ENCODE data around the gene LIX1L. TPM values are rescaled to one million over a fixed set of nuclear protein-coding genes. Genes with fewer than 3 reads are reported as not detected.

The LIX1L gene
- total RNA-seq, 1 experiment from 2014 or later = 12.4 TPM

DNA sequence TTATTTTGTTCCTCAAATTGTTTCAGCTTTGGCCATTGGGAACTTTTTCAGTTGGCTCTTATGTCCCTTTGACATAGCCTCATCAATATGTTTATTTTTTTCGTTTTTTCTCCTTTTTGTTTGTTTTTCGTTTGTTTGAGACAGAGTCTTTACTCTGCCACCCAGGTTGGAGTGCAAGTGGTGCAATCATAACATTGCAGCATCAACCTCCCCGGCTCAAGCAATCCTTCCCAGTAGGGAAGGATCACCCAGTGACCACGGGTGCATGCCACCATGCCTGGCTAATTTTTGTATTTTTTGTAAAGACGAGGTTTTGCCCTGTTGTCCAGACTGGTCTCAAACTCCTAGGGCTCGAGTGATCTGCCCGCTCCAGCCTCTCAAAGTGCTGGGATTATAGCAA, 14.8 kb upstream of the LIX1L start:
- ChIA-PET CTCF (no interaction called here), POLR2A (no interaction called here), RAD21 (ENCODE audit: low non-redundant PET in 1 of 2, low total read pairs in 2 of 2, uncharacterized antibody in 2 of 2, unreplicated experiment in 2 of 2) (no interaction called here)
- intact Hi-C loops (cut with micrococcal nuclease) = no loop called here
- no peak for DNase-seq (ENCODE audit: low read depth, low spot score)
- no TSS peak for BruUV-seq (replicated peaks)
- no peaks in the 10 kb centered on the region for H3K9me3 ChIP-seq (ENCODE audit: control insufficient read depth in 1 of 2, insufficient read depth in 1 of 2, low read depth in 1 of 2, low read length in 2 of 2)
- no peaks in the 10 kb centered on the region for H3K27me3 ChIP-seq (ENCODE audit: insufficient read depth, low read length)
- H3K36me3 ChIP-seq (ENCODE audit: control insufficient read depth in 1 of 2, insufficient read depth in 2 of 2, low read length in 2 of 2) = no peaks in the 10 kb centered on the region
- H2AFZ ChIP-seq (ENCODE audit: low read depth, low read length, poor library complexity, severe bottlenecking) = no peak overlapping the region
- no peak overlapping the region for H3K9ac ChIP-seq (ENCODE audit: low read length)
- peaks cover 0 to 6% of the 10 kb centered on the region in 2 experiments; a peak in 2 of 4 replicates for H3K4me1 ChIP-seq (ENCODE audit: control insufficient read depth in 1 of 2, insufficient read depth in 2 of 2, low read length in 2 of 2)
- no peak for ATAC-seq
- TF ChIP-seq ELF1 (IDR thresholded peaks at IDR 0.05; ENCODE audit: borderline replicate concordance, low read depth) (no peak), ZNF274 (IDR thresholded peaks at IDR 0.05; ENCODE audit: low read depth, low read length) (no peak), POLR2A (IDR thresholded peaks at IDR 0.05; ENCODE audit: borderline replicate concordance, extremely low read depth, insufficient read depth, insufficient read length) (no peak), ZFX (IDR thresholded peaks at IDR 0.05) (no peak), FOSL1 (IDR thresholded peaks at IDR 0.05; ENCODE audit: low read depth) (no peak), CEBPB (IDR thresholded peaks at IDR 0.05; ENCODE audit: low read depth) (no peak), EZH2 (IDR thresholded peaks at IDR 0.05) (no peak), JUND (IDR thresholded peaks at IDR 0.05) (no peak), SP1 (IDR thresholded peaks at IDR 0.05; ENCODE audit: low read depth) (no peak), TCF7L2 (IDR thresholded peaks at IDR 0.05; ENCODE audit: borderline replicate concordance, extremely low read depth, insufficient read depth, insufficient read length) (no peak), CBX3 (IDR thresholded peaks at IDR 0.05; ENCODE audit: low read depth) (no peak), EZH2phosphoT487 (IDR thresholded peaks at IDR 0.05; ENCODE audit: borderline replicate concordance) (no peak), POLR2AphosphoS5 (IDR thresholded peaks at IDR 0.05; ENCODE audit: low read depth, low read length) (no peak), SRF (IDR thresholded peaks at IDR 0.05; ENCODE audit: low read depth) (no peak), YY1 (IDR thresholded peaks at IDR 0.05; ENCODE audit: extremely low read depth, insufficient replicate concordance, low read depth, low read length) (no peak)
- TF ChIP-seq, protein P1, sequence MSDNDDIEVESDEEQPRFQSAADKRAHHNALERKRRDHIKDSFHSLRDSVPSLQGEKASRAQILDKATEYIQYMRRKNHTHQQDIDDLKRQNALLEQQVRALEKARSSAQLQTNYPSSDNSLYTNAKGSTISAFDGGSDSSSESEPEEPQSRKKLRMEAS (IDR thresholded peaks at IDR 0.05) = no peak
- TF ChIP-seq, protein P2, sequence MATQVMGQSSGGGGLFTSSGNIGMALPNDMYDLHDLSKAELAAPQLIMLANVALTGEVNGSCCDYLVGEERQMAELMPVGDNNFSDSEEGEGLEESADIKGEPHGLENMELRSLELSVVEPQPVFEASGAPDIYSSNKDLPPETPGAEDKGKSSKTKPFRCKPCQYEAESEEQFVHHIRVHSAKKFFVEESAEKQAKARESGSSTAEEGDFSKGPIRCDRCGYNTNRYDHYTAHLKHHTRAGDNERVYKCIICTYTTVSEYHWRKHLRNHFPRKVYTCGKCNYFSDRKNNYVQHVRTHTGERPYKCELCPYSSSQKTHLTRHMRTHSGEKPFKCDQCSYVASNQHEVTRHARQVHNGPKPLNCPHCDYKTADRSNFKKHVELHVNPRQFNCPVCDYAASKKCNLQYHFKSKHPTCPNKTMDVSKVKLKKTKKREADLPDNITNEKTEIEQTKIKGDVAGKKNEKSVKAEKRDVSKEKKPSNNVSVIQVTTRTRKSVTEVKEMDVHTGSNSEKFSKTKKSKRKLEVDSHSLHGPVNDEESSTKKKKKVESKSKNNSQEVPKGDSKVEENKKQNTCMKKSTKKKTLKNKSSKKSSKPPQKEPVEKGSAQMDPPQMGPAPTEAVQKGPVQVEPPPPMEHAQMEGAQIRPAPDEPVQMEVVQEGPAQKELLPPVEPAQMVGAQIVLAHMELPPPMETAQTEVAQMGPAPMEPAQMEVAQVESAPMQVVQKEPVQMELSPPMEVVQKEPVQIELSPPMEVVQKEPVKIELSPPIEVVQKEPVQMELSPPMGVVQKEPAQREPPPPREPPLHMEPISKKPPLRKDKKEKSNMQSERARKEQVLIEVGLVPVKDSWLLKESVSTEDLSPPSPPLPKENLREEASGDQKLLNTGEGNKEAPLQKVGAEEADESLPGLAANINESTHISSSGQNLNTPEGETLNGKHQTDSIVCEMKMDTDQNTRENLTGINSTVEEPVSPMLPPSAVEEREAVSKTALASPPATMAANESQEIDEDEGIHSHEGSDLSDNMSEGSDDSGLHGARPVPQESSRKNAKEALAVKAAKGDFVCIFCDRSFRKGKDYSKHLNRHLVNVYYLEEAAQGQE (IDR thresholded peaks at IDR 0.05; ENCODE audit: low read depth) = no peak
- H3K4me3 ChIP-seq (replicated peaks in 1 of 2; ENCODE audit: low read depth in 1 of 2, low read length in 2 of 2) = no peak overlapping the region
- no peak overlapping the region for H3K27ac ChIP-seq (ENCODE audit: low read depth, low read length)
- H4K20me1 ChIP-seq (ENCODE audit: insufficient read depth) = no peaks in the 10 kb centered on the region
- H3K4me2 ChIP-seq (ENCODE audit: low read length) = no peak overlapping the region
- H3K79me2 ChIP-seq (ENCODE audit: insufficient read depth, low read length) = no peaks in the 10 kb centered on the region
- H3K9me2 ChIP-seq (ENCODE audit: insufficient read depth) = no peaks in the 10 kb centered on the region

All from HCT116 (cell line).